GM18870 (cell line): ENCODE results near the gene WNT2.

Experiments used
- ATAC-seq: cut with Tn5 transposase; IDR thresholded peaks from one replicate; pipeline ENCODE4 v1.9.1; 2021; ENCODE audit warnings: moderate library complexity; ENCODE audit not compliant: unreplicated experiment

WNT2 gene

DNA sequence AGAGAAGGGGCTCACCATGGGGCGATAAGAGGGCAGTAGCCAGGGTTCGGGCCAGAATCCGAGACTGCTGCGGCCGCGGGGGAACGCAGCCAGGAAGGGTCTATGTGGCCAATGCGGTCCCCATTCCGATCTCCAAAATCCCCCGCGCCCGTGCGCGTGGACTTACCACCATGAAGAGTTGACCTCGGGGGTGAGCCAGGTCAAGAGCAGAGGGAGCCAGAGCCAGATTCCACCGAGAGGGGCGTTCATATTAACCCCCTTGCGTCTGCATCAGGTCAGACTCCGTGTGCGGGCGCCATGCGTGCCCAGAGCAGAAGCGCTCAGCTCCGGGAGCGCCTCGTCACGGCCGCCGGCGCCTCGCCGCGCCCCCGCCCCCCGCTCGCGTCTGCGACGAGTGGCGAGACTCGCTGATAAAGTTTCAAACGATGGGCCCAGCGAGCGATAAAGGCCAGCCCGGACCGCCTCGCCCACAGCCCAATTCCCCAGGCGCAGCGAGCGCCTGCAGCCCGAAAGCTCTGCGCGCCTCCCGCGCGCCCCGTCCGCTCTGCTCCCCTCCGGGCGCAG lies at the start of gene WNT2:
WNT2 (minus strand) TSS at position 318 of the 564 bp plus-strand sequence; CDS start at position 249, 69 bp downstream.
- ATAC-seq = no peak

DNA sequence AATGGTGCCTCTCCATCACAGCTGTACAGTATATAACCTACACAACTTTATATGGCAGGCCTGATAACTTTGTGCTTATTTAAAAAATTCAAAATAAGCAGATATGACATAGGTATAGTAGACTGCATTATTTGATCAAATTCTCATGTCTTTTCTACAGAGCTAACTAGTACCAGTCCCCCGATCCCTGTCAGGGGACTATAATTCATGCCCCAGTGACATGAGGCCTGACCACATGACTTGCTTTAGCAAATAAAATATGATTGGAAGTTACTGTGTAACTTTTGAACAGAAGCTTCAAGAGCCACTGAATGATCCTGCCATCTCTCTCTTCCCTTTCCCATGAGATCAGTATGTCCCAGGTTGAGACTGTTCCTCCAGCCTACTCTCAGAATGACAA lies 49.2 kb upstream of the WNT2 start:
- ATAC-seq = no peak

DNA sequence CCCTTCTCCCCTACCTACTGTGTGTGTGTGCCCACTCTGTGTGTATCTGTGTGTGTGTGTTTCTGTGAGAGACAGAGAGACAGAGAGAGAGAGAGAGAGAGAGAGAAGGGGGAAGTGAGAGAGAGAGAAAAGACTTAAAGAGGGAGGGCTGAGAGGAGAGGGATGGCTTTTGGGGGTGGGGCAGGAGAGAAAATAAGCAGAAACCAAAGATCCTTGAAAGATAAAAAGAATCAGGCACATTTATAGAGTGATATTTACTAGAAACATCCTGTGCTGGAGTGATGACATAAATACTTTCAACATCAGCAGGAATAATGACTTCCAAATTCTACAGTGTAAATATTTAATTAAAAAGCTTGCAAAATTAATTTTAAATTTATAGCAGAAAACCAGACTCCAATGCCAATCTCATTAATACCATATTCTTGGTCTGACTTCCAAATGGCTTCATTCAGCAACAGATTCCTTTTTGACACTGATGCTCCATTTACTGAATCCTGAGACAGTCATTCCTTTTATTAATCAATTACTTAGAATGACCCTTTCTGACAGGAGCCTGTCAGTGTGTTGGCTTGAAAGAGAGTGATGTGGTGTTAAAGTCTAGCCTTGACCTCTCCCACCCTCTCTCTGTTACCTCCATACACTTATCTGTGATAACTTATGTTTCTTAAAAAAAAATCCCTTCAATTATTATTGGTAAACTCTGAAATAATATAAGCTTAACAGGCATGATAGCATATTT lies 41.7 kb upstream of the WNT2 start:
- ATAC-seq = no peak

DNA sequence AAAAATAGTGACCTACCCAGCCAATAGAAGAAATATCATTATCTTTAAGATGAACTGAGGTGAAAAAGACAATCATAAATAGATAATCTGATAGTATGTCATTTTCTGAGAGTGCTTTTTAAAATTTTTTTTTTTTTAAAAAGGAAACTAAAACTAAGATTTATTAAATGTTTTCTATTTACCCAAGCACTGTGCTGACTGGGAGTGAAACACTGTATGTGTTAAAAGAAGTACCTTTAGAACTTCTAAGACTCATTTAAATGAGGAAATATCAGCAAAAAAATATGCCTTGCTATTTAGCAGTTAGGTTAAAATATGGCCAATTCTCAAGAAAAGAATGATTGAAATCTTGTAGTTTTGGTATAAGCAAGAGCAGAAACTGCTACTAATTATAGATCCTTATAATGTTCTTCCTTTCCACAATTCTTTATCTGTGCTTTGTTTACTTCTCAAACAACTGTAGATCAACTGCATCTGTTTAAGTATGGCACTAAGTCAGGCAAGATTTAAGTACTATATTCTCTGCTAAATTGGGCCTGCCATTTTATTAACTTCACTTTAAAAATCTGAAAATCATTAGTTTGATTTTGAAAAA lies 39.5 kb upstream of the WNT2 start:
- peak; percentile 60 for ATAC-seq

DNA sequence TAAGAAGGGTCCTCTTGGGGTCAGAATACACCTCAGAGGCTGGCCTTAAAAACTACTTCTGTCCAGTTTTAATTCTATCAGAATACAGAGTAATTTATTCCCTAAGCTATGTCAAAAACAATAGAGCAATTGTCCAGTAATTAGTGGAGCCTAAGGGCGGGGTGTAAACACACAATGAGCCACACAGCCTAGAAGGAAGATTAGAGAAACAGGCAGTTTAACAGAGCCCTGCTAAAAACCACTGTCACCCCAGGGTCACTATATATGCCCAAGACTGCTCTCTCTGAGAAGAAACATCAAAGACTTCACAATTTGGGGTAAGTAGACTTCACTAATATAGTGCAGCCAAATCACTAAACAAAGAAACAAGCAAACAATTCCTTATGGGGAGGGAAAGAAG lies 27.2 kb upstream of the WNT2 start:
- no peak for ATAC-seq

DNA sequence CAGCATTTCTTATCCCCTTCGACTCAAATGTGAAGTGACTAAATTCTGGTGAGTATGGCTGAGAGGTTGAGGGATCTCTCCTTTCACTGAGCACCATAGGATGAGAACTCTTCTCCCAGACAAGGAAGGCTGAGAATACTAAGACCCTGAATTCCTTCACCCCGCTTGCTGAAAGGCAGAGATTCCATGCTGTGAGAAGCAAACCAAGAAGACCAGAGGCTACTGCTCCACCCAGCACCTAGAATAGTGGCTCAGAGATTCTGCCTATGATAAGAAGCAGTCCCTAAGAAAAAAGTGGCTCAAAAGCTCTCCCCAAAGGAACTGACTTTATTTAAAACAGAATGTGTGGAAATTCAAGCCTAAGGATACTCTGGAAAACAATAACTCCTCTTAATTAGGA lies 26.7 kb upstream of the WNT2 start:
- ATAC-seq = no peak

DNA sequence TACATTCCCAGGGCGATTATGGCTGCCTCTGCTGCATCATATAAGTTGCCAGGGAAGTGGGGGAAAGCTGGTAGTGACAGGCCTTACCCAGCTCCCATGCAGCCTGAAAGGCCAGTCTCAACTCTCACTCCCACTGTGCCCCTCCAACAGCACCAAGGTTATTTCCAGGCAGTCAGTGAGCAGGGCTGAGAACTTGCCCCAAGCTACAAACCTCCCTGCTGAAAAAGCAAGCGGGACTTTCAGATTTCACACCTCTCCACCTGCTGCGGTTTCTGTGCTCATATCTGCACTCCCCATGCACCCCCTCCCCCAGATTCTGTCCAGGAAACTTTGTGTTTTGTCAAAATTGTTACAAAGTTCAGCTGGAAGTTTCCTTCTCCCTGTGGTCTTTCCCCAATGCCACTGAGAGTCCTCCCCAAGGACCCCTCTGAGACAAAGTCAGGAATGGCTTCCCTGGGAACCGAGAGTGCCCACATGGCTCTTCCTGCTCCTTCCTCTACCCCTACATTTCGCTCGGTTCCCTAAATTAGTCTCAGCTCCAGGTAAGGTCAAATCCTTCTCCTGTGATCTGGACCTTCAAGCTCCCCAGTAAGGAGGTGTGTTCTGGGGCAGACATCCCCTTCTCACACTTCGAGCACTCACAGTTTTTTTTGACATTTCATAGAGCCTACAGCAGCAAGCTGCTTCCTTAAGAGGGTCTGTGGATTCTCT lies 25.3 kb upstream of the WNT2 start:
- ATAC-seq = peak; percentile 95

DNA sequence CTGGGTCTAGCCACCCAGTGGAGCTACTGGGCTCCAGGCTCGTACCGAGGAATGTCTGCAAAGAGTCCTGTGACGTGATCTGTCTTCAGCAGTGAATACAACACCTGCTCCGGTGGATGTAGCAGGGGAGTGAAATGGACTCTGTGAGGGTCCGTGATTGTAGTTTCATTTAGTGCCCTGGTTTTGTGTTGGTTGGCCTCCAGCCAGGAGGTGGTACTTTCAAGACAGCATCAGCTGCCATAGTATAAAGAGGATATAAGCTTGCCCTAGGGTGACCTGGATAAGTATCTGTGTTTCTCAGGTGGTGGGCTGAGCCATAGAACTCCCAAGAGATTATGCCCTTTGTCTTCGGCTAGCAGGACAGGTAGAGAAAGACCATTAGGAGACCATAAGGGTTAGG lies 24.6 kb upstream of the WNT2 start:
- peak; percentile 20 for ATAC-seq

DNA sequence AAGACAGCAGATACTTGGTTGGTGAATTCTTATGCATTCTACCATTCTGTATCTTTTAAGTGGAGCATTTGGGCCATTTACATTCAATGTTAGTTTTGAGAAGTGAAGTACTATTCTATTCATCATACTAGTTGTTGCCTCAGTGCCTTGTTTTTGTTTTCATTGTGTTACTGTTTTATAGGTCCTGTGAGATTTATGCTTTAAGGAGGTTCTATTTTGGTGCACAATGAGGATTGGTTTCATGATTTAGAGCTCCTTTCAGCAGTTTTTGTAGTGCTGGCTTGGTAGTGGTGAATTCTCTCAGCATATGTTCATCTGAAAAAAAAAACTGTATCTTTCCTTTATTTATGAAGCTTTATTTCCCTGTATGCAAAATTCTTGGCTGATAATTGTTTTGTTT lies 23.3 kb upstream of the WNT2 start:
- no peak for ATAC-seq

DNA sequence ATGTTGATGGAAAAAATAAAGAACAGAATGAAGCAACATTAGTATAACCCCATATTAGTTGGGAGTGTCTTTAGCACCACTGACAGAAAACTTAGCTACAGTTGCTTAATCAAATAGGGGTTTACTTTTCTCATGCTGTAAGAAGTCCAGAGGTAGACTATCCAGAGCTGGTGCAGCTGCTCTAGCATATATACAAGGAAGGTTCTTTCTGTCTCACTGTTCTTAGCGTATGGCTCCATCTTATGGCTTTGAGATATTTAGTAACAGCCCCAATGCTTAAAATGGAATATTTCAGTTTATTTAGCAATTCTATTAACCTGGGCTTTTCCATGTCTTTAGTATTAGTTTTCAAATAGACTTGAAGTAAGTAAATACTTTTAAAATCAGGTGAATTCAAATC lies 15.2 kb upstream of the WNT2 start:
- ATAC-seq = no peak

DNA sequence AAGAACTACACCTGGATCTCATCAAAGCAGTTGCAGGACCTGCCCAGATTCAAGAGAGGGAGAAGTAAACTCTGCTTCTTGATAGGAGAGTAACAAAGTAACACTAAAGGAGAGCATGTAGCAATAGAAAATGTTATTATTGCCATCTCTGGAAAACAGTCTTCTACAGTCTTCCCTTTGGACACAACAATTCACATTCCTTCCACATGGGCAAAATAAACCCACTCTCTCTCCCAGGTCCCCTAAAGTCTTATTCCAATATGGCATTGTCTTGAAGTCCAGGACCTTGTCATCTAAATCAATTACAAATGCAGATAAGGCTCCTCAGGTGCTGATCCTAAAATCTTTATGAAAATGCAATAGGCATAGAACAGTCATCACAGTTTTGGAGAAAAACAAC lies 10.3 kb upstream of the WNT2 start:
- no peak for ATAC-seq

DNA sequence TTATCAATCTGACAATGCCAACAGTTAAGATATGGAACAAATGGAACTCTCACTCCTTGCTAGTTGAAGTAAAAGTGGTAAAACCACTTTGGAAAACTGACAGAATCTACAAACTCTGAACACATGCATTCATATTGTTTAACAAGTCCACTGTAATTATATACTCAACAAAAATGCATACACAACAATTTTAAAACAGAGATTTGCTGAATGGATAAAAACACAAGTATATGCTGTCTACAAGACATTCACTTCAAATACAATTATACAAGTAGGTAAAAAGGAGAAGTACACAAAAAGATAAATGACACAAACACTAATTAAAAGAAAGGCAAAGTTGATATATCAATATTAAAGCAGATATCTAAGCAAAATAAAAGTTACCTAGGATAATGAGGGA lies 9.2 kb upstream of the WNT2 start:
- no peak for ATAC-seq

DNA sequence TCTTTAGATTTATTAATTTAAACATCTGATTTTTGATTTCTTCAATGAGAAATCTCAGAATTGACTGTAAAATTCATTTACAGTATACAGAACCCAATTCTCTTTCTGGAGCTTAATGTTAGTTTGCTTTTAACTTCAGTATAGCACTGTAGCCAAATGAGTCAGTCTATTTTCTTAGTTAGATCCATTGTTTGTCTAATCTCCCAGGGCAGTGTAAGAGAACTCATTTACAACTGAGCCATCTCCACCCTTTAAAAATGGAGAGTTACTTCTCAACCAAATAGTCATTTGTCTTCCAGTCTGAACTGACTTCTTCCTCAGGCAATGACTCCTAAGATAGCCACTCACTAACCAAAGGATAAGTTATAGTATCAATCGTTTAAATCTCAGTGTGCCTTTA lies 3.0 kb upstream of the WNT2 start:
- no peak for ATAC-seq

DNA sequence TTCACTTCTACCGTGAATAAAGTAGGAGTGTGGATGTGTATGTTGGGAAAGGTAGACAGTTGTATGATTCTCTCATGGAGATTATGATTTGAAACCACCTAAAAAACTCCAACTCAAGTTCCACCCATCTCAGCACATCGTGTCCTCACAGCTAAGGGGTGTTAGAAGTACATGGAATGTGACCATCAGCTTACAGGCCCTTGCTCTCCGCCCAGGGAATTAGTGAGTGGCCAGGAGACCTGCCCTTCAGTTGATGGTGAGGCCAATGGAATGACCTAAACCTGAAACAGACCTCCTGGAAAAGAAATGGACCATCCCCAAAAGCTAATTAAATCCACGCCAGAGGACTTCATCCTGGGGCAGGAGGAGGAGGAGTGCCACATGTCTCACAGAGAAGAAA lies 2.1 kb upstream of the WNT2 start:
- ATAC-seq = no peak

DNA sequence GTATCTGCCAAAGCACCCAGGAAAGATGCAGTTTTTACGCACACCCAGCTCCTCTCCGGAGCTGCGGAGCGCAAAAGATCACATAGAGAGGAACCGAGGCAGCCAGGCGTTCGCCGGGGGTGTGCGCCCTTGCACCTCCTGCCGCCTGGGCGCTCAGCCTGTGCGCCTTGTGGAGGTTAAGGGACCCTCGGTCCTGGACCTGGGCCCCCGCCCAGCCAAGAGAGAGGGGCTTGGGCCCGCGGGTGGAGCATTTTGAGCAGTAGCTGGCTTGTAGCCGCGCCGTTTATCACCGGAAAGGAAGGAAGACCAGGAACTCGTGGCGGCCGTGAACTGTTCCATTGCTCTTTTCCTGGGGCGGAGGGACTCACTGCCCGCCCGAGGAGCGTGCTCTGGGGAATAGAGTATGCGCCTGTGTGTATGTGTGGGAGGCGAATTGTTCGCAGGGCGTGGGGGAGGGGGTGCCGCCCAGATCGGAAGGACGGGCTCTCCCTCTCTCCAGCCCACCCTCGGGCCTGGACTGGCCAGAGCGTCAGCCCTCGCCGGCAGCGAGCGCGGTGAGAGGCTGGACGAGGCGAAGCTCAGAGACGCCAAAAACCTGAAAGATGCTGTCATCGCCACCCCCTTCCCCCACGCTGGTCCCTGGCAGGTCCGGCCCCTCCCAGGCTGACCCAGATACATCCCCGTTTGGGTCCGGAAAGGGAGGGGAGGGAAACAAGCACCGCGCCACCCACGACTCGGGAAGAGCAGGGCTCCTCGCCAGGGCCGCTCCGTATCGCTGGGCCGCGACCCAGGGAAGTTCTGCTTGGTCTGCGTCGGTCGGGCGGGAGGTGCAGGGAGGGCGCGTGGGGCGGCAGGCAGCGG lies 1.2 kb upstream of the WNT2 start:
- ATAC-seq = no peak

DNA sequence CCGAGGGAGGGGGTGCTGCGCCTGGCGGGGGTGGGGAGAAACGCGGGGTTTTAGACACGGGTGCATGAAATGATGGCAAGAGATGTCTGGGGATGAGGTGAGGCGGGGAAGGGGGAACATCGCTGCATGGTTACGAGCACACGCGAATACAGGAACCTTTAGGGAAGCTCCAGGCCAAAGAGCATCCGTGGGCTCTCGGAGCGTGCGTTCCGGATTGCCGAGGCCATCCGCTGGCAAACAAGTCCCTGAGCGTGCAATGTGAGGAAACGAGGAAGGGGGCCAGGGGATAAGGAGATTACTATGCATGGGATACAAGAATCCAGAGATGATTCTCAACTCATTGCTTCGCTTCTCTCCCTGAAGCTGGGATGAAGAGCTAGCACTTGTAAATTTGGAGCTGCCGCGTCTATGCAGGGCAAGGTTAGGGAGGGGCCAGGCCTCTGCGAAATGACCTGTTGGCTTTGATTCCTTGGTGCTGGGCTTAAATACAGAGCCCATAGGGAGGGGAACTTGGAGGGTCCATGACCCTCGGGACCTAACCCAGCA lies 520 bp upstream of the WNT2 start:
- no peak for ATAC-seq

DNA sequence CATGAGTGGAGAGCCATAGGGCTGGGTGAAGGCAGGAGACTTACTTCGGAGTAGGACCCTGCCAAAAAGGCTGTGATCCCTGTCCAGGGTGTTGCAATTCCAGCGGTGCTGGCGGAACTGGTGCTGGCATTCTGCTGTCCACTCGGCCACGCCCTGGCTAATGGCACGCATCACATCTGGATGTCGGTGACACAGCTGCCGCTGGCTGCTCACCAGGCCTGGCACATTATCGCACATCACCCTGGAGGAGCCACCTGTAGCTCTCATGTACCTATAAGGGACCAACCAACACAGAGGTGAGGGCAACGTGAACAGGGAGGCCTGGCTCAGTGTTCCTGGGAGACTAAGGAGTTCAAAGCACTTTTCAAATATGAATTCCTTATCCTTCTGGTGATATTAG lies 2.3 kb downstream of the WNT2 start:
- no peak for ATAC-seq

DNA sequence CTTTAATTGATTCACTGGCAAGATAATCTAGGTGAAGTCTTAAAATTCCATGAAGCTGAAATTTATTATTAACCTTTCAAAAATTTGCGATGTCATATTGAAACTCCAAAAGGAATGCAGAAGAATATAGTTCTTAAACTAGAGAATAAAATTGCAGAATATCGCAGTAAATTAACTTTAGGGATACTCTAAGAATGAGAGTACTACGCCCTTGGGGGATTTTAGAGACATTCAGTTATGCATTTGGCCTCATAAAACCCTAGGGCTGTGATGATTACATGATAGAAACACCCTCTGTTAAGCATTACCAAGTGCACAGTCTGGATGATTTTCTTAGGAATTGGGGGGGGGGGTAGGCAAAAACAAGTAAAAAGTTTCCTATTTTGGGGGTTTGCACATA lies 3.7 kb downstream of the WNT2 start:
- no peak for ATAC-seq

DNA sequence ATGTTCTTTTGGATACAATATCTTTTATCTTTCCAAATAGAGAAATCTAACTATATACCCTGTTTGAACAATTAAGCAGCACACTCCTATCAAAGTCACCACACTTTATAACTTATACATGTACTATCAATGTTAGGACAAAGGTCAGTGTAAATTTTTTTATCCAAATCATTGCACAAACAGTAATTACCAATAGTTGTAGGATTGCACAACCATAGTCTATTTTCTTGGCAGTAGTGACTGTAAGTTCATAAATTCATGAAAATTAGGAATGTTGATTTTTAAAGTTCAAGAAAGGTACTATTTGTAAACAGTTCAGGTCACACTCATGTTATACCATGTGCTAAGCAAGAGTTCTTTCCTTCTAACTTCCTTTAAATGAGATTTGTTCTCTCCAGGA lies 9.3 kb downstream of the WNT2 start:
- no peak for ATAC-seq
